Large intestine (tissue), 3 donors: Measurements from ENCODE around the gene RRAD. TPM values are rescaled to one million over a fixed set of nuclear protein-coding genes. Genes with fewer than 3 reads are reported as not detected.

Experiments used
- DNase-seq, 2 donors: peaks; one replicate each; pipeline versions ENCODE4 v3.0.0 to v3.0.0-alpha.2; 2013
- H3K27ac ChIP-seq: one replicate; pipeline ENCODE4 v1.5.1; 2013; ENCODE audit warnings: low read length
- H3K27me3 ChIP-seq: 2 replicates; pipeline ENCODE4 v1.6.1; 2013; ENCODE audit warnings: low read length; ENCODE audit not compliant: control insufficient read depth, insufficient read depth
- H3K36me3 ChIP-seq: 2 replicates; pipeline ENCODE4 v1.6.1; 2013; ENCODE audit warnings: low read length; ENCODE audit not compliant: control insufficient read depth, insufficient read depth
- H3K4me1 ChIP-seq: one replicate; pipeline ENCODE4 v1.6.1; 2013; ENCODE audit warnings: low read length; ENCODE audit not compliant: control insufficient read depth, insufficient read depth
- H3K4me3 ChIP-seq: one replicate; pipeline ENCODE4 v1.5.1; 2013; ENCODE audit warnings: low read length
- H3K9me3 ChIP-seq: one replicate; pipeline ENCODE4 v1.6.1; 2013; ENCODE audit warnings: mild to moderate bottlenecking, low read depth, low read length, moderate library complexity; ENCODE audit not compliant: control insufficient read depth
- WGBS: methylation state at CpG from one replicate; pipeline ENCODE4 v1.1.5; 2013; ENCODE audit warnings: low lambda C conversion rate; ENCODE audit not compliant: insufficient coverage; 5-methylcytosine and 5-hydroxymethylcytosine counted together
- polyA plus RNA-seq: library from polyadenylated mRNA; unstranded; fragments of 120-200 nt; gene quantifications from one replicate; pipeline ENCODE4 v1.2.1, GENCODE V29; 2013

RRAD gene
- polyA plus RNA-seq, 1 donor: 2.0 TPM

DNA sequence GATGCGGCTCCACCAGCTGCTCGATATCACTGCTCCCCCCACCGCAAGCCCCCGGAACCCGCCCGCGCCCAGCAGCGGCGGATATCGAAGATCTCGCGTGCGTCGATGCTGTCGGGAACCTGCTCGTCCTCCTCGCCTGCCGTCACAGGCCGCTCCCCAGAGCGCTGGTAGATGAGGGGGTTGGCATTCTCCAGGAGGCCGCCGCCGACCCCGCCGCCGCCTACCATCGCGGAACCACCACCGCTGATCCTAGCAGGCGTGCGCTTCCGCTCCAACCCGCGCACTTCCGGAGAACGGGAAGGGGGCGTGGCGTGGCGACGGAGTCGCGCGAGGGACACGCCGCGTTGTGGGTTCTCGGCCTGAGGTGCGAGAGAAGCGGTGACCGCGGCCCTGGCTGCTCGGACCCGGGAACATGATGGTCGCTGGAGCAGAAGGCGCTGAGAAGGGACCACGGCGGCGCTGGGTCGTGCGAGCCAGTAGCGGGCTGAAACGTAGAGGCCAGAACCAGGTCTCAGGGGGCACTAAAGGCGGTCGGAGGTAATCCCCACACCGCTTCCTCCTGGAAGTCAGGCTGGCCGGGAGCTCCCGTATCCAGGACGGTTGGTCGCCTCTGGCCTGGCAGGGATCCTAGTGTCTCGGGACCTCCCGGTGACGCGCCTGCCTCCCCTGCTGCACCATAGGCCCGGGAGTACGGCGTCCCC lies 9.0 kb upstream of the RRAD start, which contains the start of gene CIAO2B:
TSS of gene CIAO2B (minus strand) at position 265 of the 701 bp plus-strand sequence. CDS start at position 227, 38 bp downstream.
- peaks cover 28% of the 10 kb centered on the region for H3K36me3 ChIP-seq

DNA sequence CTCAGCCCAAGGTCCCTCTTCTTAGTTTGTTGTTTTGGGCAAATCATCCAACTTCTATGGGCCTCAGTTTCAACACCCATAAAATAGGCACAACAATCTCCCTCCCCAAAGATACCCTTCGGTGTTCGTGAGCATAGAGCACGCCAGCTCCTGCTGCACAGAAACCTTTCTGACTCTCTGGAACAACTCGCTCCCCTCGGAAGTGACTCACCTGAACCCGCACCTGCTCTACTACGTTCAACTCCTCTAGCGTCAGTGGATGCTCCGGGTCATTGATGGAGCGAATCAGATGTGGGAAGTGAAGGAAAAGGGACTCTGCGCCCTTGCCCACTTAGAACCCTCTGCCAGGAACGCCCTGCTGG lies 8.4 kb upstream of the RRAD start:
- H3K4me1 ChIP-seq: peaks cover 41% of the 10 kb centered on the region
- H3K36me3 ChIP-seq: peaks cover 22% of the 10 kb centered on the region
- DNase-seq: no peak
- no peaks in the 10 kb centered on the region for H3K27me3 ChIP-seq
- peak overlapping the region; percentile 93 for H3K4me3 ChIP-seq
- H3K27ac ChIP-seq: peak overlapping the region; percentile 96
- WGBS: no CpG with 5 or more reads among the region's 12 CpGs
- no peaks in the 10 kb centered on the region for H3K9me3 ChIP-seq

More for the DNA sequence above, 9.0 kb upstream of the RRAD start, which contains the start of gene CIAO2B:
- H3K4me3 ChIP-seq: peak within 1 kb of the TSS; percentile 93
- peak within 1 kb of the TSS; percentile 96 for H3K27ac ChIP-seq
- no peaks in the 10 kb centered on the region for H3K9me3 ChIP-seq
- no CpG with 5 or more reads among the region's 76 CpGs for WGBS
- peak; percentile 91 to 94 for DNase-seq
- peaks cover 41% of the 10 kb centered on the region for H3K4me1 ChIP-seq
- no peaks in the 10 kb centered on the region for H3K27me3 ChIP-seq

DNA sequence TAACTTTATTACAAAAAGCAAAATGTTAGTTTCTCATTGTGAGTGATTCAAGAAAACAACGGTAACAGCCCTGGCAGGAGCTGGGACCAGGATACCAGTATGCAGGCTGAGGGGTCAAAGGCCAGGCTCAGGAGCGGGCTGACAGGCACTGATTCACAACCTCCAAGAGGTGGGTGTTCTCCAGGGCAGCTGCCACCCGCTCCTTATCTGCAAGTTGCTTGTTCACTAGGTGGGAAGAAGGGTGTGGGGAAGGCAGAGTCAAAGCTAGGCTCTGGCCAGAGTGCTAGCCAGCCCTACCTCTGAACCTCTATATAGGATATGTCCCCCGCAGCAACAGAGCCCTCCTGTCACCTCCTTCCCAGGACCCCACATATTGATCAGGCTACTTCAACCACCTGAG lies 6.7 kb upstream of the RRAD start:
- WGBS: no CpG with 5 or more reads among the region's 4 CpGs
- DNase-seq: no peak
- peaks cover 28% of the 10 kb centered on the region for H3K4me1 ChIP-seq
- no peak overlapping the region for H3K4me3 ChIP-seq
- no peaks in the 10 kb centered on the region for H3K27me3 ChIP-seq
- H3K27ac ChIP-seq: no peak overlapping the region
- peaks cover 10% of the 10 kb centered on the region for H3K36me3 ChIP-seq
- H3K9me3 ChIP-seq: no peaks in the 10 kb centered on the region

DNA sequence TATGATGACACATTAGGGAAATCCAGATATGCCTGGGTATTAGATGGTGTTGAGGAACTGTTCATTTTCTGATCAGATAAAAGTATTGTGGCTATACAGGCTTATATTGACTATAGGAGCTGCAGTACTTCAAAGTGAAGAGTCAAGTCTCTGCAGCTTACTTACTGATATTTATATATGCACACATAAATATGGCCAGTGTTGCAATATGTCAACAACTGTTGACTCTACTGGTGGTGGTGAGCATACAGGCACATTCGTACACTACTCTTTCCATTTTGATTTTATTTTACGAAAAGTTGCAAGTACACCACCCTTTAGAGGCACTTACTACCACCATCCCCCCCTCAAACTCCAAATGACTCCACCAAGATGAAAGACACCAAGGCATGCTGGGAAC lies 6.3 kb upstream of the RRAD start:
- WGBS: 100% methylated on average over 2 of the region's 2 CpGs
- peaks cover 10% of the 10 kb centered on the region for H3K36me3 ChIP-seq
- no peaks in the 10 kb centered on the region for H3K27me3 ChIP-seq
- no peak overlapping the region for H3K27ac ChIP-seq
- H3K9me3 ChIP-seq: no peaks in the 10 kb centered on the region
- peaks cover 24% of the 10 kb centered on the region for H3K4me1 ChIP-seq
- H3K4me3 ChIP-seq: no peak overlapping the region
- DNase-seq: no peak

DNA sequence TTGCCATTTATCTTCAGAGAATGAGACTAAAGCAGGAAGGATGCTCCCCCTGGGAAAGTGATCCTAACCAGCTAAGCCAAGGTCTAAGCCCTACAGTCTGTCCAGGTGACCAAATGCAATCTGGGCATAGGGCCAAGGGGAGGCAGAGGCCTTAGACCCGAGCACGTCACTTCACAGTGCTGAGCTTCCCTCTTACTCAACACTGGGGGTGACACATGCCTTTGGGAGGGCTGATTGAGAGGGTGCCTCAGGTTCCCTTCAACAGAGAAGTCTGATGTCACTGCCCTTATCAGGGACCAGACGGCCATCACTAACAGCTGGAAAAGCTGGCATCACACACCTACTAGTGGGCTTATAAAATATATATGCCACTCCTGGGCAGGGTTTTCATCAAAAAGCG lies 4.9 kb upstream of the RRAD start:
- Histone ChIP-seq H3K9me3 (no peaks in the 10 kb centered on the region), H3K4me3 (no peak overlapping the region), H3K27me3 (peaks cover 13% of the 10 kb centered on the region), H3K27ac (no peak overlapping the region), H3K36me3 (peaks cover 10% of the 10 kb centered on the region), H3K4me1 (peaks cover 20% of the 10 kb centered on the region)
- peak in 1 of 2 donors; percentile 49 for DNase-seq
- 100% methylated on average over 1 of the region's 4 CpGs for WGBS

DNA sequence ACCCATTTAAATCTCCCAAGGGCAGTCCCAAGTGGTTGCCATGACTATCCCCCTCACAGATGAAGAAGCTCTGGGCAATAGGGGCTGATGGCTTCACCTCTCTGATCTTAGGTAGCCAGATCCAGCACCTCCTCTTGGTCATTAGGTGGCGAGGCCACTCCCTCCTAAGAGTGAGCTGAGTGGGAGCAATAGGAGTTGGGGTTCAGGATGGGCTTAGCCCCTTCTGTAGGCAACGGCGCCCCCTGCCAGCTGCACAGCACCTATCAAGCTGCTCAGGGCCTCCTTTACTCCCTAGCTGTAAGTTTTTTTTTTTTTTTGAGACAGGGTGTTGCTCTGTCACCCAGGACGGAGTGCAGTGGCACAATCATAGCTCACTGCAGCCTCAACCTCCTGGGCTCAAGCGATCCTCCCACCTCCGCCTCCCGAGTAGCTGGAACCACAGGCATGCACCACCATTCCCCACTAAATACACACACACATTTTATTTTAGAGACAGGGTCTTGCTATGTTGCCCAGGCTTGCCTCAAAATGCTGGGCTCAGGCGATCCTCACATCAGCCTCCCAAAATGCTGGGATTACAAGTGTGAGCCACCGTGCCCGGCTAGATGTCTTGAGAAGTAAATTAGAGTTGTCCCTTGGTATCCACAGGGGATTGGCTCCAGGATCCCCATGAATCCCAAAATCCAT lies 3.5 kb upstream of the RRAD start:
- DNase-seq: peak; percentile 57 to 67
- Histone ChIP-seq H3K9me3 (no peaks in the 10 kb centered on the region), H3K27ac (no peak overlapping the region), H3K27me3 (peaks cover 25% of the 10 kb centered on the region), H3K36me3 (peaks cover 10% of the 10 kb centered on the region), H3K4me3 (no peak overlapping the region), H3K4me1 (peaks cover 20% of the 10 kb centered on the region)
- WGBS: no CpG with 5 or more reads among the region's 10 CpGs

DNA sequence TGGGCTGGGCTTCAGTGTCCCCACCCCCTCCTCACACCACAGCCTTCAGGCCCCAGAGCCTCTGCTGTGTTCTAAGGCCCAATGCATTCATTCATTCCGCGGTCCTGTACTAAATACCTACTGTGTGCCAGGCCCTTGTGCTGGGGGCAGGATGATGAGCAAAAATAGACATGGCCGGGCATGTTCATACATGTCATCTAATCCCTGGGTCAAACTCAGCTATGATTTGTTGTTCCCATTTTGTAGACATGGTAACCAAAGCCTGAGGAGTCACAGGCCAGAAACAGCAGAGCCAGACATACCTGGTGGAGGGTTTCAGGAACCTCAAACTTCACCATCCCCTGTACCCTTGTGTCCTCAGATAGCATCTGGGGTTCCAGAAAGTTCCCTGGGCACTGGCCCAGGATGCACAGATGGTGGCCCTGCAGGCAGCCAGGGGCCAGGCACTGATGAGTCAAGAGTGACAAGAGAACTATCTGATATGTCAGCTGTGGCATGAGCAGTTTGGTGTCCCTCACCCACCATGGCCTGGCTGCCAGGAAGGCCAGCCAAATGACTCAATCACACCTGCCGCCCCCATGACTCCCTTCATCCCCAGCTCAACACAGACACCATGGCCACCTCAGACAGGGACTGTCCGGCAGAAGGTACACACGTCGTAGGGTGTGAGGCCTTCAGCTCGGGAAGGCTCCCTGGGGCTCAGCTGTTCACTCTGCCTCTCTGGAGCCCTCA lies 2.7 kb upstream of the RRAD start:
- Histone ChIP-seq H3K36me3 (peaks cover 10% of the 10 kb centered on the region), H3K4me1 (peaks cover 14% of the 10 kb centered on the region), H3K27me3 (peaks cover 26% of the 10 kb centered on the region), H3K9me3 (no peaks in the 10 kb centered on the region), H3K27ac (no peak overlapping the region), H3K4me3 (no peak overlapping the region)
- WGBS: no CpG with 5 or more reads among the region's 8 CpGs
- DNase-seq: no peak

DNA sequence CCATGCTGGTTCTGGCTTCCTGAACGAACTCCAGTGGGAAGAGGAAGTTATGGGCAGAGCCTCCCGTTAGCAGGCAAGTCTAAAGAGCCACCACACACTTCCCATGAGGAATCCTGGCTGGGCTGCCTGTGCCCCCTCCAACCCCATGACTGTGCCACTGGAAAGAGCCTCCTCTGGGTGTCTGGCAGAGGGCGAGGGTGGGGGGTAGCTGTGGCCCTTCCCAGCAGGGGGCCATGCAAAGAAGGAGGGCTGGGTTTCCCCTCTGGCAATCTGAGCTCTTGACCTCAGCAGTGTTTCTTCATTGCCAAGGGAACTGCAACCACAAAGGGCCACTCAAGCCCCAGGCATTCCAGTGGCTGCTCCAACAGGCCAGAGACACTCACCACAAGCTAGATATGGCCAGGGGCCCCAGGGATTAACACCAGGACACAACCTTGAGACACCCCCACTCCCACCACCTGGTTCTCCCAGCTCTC lies 1.7 kb upstream of the RRAD start:
- no CpG with 5 or more reads among the region's 3 CpGs for WGBS
- Histone ChIP-seq H3K27ac (no peak overlapping the region), H3K36me3 (peaks cover 3% of the 10 kb centered on the region), H3K9me3 (no peaks in the 10 kb centered on the region), H3K4me1 (peaks cover 5% of the 10 kb centered on the region), H3K27me3 (peaks cover 26% of the 10 kb centered on the region), H3K4me3 (no peak overlapping the region)
- DNase-seq: peak in 1 of 2 donors; percentile 46

DNA sequence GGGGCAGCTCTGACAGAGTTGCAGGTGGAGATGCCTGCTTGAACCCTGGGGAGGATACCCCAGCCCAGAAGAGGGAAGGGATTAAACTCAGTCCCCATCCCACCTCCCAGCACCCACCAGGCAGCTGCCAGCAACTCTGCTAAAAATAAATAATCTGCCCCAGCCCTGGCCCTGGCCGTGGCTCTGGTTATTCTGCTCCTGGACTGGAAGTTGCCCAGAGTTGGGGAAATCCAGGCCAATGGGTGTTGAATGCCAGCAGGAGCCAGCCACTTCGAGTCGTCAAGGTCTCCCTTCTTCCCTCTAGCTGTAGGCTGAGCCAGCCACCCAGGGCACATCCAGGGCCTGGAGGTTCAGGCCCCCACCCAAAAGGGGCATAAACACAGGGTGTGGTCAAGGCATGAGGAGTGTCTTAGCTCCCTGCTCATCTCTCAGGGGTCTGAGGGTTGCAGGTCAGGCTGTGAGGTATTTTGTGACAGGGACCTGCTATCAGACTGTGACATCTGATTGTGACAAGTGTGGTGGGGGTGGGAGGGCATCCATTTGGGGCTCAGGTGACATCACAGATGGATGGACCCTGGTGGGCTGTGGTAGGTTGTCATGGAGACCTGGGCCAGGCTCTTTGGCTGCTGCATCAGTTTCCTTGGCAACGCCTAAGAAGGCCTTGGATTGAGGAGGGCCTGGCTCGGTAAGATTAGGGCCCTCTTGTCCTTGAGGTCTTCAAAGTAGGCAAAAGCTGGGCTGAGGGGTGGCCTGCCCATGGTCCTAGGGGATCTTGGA lies 1.0 kb upstream of the RRAD start:
- peaks cover 2% of the 10 kb centered on the region for H3K36me3 ChIP-seq
- peaks cover 26% of the 10 kb centered on the region for H3K27me3 ChIP-seq
- H3K27ac ChIP-seq: no peak overlapping the region
- H3K4me3 ChIP-seq: no peak overlapping the region
- H3K9me3 ChIP-seq: peaks cover 3% of the 10 kb centered on the region
- no peak for DNase-seq
- WGBS: no CpG with 5 or more reads among the region's 5 CpGs
- H3K4me1 ChIP-seq: peaks cover 5% of the 10 kb centered on the region
